Neural cell (in vitro differentiated cells): ENCODE results near the gene SKI. TPM values are rescaled to one million over a fixed set of nuclear protein-coding genes. Genes with fewer than 3 reads are reported as not detected.

Source experiments
- H2AFZ ChIP-seq: fragments of 200-600, 300-800 bp; sonication (generic), shearing (Covaris generic); 2 replicates; pipeline ENCODE4 v1.6.0; 2014; ENCODE audit warnings: low read depth, mild to moderate bottlenecking, antibody characterized with exemption, low read length, moderate library complexity
- H3F3A ChIP-seq: fragments of 200-600 bp; shearing (Covaris generic); 2 replicates; pipeline ENCODE4 v1.6.1; 2016; ENCODE audit warnings: mild to moderate bottlenecking, moderate library complexity, mixed read lengths, antibody characterized with exemption, low read length; ENCODE audit not compliant: insufficient read depth, poor library complexity, severe bottlenecking
- H3K27ac ChIP-seq: fragments of 200-600, 300-800 bp; sonication (generic), shearing (Covaris generic); 2 replicates; pipeline ENCODE4 v1.5.1; 2014; ENCODE audit warnings: mild to moderate bottlenecking, low read length, moderate library complexity
- H3K27me3 ChIP-seq: fragments of 300-800, 200-600 bp; sonication (generic), shearing (Covaris generic); 2 replicates; pipeline ENCODE4 v1.6.0; 2014; ENCODE audit warnings: mild to moderate bottlenecking, low read depth, low read length, moderate library complexity; ENCODE audit not compliant: insufficient read depth
- H3K36me3 ChIP-seq: fragments of 300-800, 200-600 bp; sonication (generic), shearing (Covaris generic); 2 replicates; pipeline ENCODE4 v1.5.1; 2014; ENCODE audit warnings: mild to moderate bottlenecking, antibody characterized with exemption, low read length, moderate library complexity; ENCODE audit not compliant: insufficient read depth
- H3K4me2 ChIP-seq: fragments of 300-800, 200-600 bp; sonication (generic), shearing (Covaris generic); 2 replicates; pipeline ENCODE4 v1.6.0; 2014; ENCODE audit warnings: mild to moderate bottlenecking, low read length
- H3K4me3 ChIP-seq: fragments of 300-800, 200-600 bp; sonication (generic), shearing (Covaris generic); 2 replicates; pipeline ENCODE4 v1.5.1; 2014; ENCODE audit warnings: mild to moderate bottlenecking, low read length, moderate library complexity
- H3K79me2 ChIP-seq: fragments of 200-600 bp; shearing (Covaris generic); replicated peaks from 2 replicates; pipeline ENCODE4 v1.6.0; 2014; ENCODE audit warnings: mild to moderate bottlenecking, low read length, moderate library complexity; ENCODE audit not compliant: insufficient read depth
- H3K9ac ChIP-seq: fragments of 300-800, 200-600 bp; sonication (generic), shearing (Covaris generic); 2 replicates; pipeline ENCODE4 v1.6.1; 2016; ENCODE audit warnings: mild to moderate bottlenecking, low read length, mixed read lengths
- H3K9me2 ChIP-seq: fragments of 200-600 bp; shearing (Covaris generic); 2 replicates; pipeline ENCODE4 v1.6.1; 2016; ENCODE audit warnings: mild to moderate bottlenecking, low read length, mixed read lengths; ENCODE audit not compliant: insufficient read depth
- H3K9me3 ChIP-seq: fragments of 200-600, 300-800 bp; sonication (generic), shearing (Covaris generic); 2 replicates; pipeline ENCODE4 v1.6.1; 2016; ENCODE audit warnings: mild to moderate bottlenecking, mixed run types, low read length, moderate library complexity, mixed read lengths
- H4K20me1 ChIP-seq: fragments of 200-600 bp; shearing (Covaris generic); 2 replicates; pipeline ENCODE4 v1.6.1; 2016; ENCODE audit warnings: mild to moderate bottlenecking, mixed run types; ENCODE audit not compliant: insufficient read depth
- CTCF ChIP-seq: fragments of 450-650 bp; IDR thresholded peaks from 2 replicates; pipeline ENCODE4 v1.5.1; 2014; ENCODE audit warnings: antibody characterized with exemption, mild to moderate bottlenecking, moderate library complexity; ENCODE audit not compliant: poor library complexity, severe bottlenecking
- EP300 ChIP-seq: fragments of 450-650 bp; conservative IDR thresholded peaks from 2 replicates; pipeline ENCODE4 v1.6.1; 2014; ENCODE audit warnings: antibody characterized with exemption, mild to moderate bottlenecking, moderate library complexity; ENCODE audit not compliant: poor library complexity, severe bottlenecking
- EZH2 ChIP-seq: fragments of 200-600, 300-800 bp; shearing (Covaris generic), sonication (generic); IDR thresholded peaks from 2 replicates; pipeline ENCODE4 v1.6.1; 2014; ENCODE audit warnings: antibody characterized with exemption, low read length, borderline replicate concordance, mild to moderate bottlenecking; ENCODE audit not compliant: insufficient read depth, poor library complexity, severe bottlenecking
- MXI1 ChIP-seq: fragments of 450-650 bp; conservative IDR thresholded peaks from 2 replicates; pipeline ENCODE4 v1.6.1; 2014; ENCODE audit warnings: antibody characterized with exemption, mild to moderate bottlenecking; ENCODE audit not compliant: poor library complexity, severe bottlenecking
- POLR2AphosphoS5 ChIP-seq: IDR thresholded peaks from 2 replicates; pipeline ENCODE4 v1.6.1; 2012
- RAD21 ChIP-seq: fragments of 450-650 bp; conservative IDR thresholded peaks from 2 replicates; pipeline ENCODE4 v1.6.1; 2014; ENCODE audit warnings: antibody characterized with exemption, mild to moderate bottlenecking, moderate library complexity
- REST ChIP-seq: IDR thresholded peaks from 2 replicates; pipeline ENCODE4 v1.6.1; 2012; ENCODE audit warnings: borderline replicate concordance
- SMC3 ChIP-seq: fragments of 450-650 bp; conservative IDR thresholded peaks from 2 replicates; pipeline ENCODE4 v1.6.1; 2014; ENCODE audit warnings: antibody characterized with exemption, mild to moderate bottlenecking, moderate library complexity; ENCODE audit not compliant: poor library complexity
- TAF1 ChIP-seq: IDR thresholded peaks from 2 replicates; pipeline ENCODE4 v1.6.1; 2012; ENCODE audit warnings: low read depth
- polyA plus RNA-seq: library from polyadenylated mRNA; depleted of rRNA; stranded (reverse); fragments of >200 nt; gene quantifications from 2 replicates; pipeline ENCODE4 v1.2.3, GENCODE V29; 2014

SKI gene
- polyA plus RNA-seq, 1 donor from 2014 or later, result 4.1 TPM

- Histone ChIP-seq H3K27me3 (no peaks in the 10 kb centered on the region), H3K27ac (no peak overlapping the region), H3K4me3 (no peak overlapping the region), H3K9ac (no peak overlapping the region), H2AFZ (no peak overlapping the region), H3K9me2 (no peaks in the 10 kb centered on the region), H3K4me2 (no peak overlapping the region), H3K9me3 (no peaks in the 10 kb centered on the region), H3F3A (no peaks in the 10 kb centered on the region), H3K36me3 (no peaks in the 10 kb centered on the region), H4K20me1 (no peaks in the 10 kb centered on the region), H3K79me2 (no peaks in the 10 kb centered on the region)
- no peak for TF ChIP-seq REST
- TF ChIP-seq SMC3, result no peak
- no peak for TF ChIP-seq EZH2
- TF ChIP-seq EP300, result no peak
- TF ChIP-seq CTCF, result no peak
- no peak for TF ChIP-seq POLR2AphosphoS5
- TF ChIP-seq MXI1, result no peak
Measured at GRCh38 chr1:2206813-2207487, 21.2 kb upstream of the SKI start.

GRCh38 chr1:2208309-2209239 lies 19.5 kb upstream of the SKI start:
- H3K9ac ChIP-seq, result no peak overlapping the region

More at GRCh38 chr1:2208309-2209239, 19.5 kb upstream of the SKI start:
- Histone ChIP-seq H3K9me3 (no peaks in the 10 kb centered on the region), H3K27me3 (no peaks in the 10 kb centered on the region), H3K9me2 (no peaks in the 10 kb centered on the region), H2AFZ (no peak overlapping the region), H3K27ac (no peak overlapping the region), H3K36me3 (no peaks in the 10 kb centered on the region), H3K4me2 (no peak overlapping the region), H4K20me1 (no peaks in the 10 kb centered on the region), H3K79me2 (no peaks in the 10 kb centered on the region), H3F3A (no peaks in the 10 kb centered on the region), H3K4me3 (no peak overlapping the region)
- TF ChIP-seq EZH2 (no peak), RAD21 (no peak), MXI1 (no peak), SMC3 (no peak), TAF1 (no peak), CTCF (no peak), EP300 (no peak), REST (no peak)
